ENCODE results near the gene BRSK2. TPM values are rescaled to one million over a fixed set of nuclear protein-coding genes. Genes with fewer than 3 reads are reported as not detected.
"Not testable (repeated sequence)": the region's sequence is repeated elsewhere in the genome, so short reads cannot be mapped to it uniquely, and the experiment has no call there.

The BRSK2 gene
- total and polyA plus RNA-seq, 4 donors = 0.55 to 1.0 (median 0.62) TPM

DNA sequence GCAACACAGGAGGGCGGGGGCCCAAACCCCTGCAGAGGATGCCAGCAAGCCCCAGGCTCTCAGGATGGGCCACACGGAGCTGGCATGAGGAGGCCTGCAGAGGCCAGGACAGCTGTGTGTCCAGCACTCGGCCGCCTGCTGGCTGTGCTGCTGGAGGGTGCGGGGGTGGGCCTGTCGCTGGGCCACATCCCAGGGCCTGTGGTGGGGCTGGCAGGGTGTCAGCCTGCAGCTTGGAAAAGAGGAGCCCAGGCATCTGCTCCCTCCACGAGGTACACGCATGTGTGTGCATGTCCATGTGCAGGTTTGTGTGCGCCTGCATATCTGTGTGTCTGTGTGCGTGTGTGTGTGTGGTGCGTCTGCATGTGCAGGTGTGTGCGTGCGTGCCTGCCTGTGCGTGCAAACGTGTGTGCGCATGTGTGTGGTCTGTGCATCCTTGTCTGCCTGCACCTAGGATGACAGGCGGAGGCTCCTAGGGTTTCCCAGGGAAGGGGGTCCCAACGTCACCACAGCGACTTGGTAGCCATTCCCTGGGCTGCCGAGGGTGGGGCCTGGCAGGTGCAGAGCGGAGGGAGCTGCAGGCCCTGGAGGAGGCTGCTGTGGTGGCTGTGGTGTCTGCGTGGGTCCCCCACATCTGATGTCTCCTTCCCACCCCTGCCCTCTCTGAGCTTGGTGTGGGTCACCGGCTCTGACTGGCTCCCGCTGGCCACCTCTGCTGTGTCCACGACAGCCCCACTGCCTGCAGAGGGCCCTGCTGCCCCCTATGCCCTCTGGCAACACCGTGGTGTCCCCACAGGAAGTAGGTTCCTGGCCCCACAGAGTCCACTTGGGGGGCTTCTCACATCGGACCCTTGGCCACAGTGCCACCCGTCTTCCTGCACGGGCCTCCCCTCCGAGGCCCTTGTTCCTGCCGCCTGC is 17.1 kb downstream of the BRSK2 start:
- no peak for DNase-seq
- ATAC-seq (ENCODE audit: low FRiP score) = no peak
- 78 to 83% methylated on average over 31 of the region's 31 CpGs for WGBS, 2 donors
- Histone ChIP-seq H3K9me3 (ENCODE audit: control insufficient read depth, low read length) (no peaks in the 10 kb centered on the region), H3K27me3 (ENCODE audit: control insufficient read depth in 1 of 2, insufficient read depth in 2 of 2, low read length in 1 of 2) (no peaks in the 10 kb centered on the region), H3K27ac (ENCODE audit: low read depth in 1 of 2, low read length in 2 of 2) (no peak overlapping the region), H3K4me3 (ENCODE audit: low read length in 2 of 2) (no peak overlapping the region), H3K4me1 (ENCODE audit: control insufficient read depth in 1 of 2, insufficient read depth in 2 of 2, low read length in 2 of 2) (no peaks in the 10 kb centered on the region), H3K36me3 (ENCODE audit: control insufficient read depth in 1 of 2, insufficient read depth in 2 of 2, low read length in 1 of 2) (no peaks in the 10 kb centered on the region)
- intact Hi-C loops (cut with DNase I) = no loop called here

DNA sequence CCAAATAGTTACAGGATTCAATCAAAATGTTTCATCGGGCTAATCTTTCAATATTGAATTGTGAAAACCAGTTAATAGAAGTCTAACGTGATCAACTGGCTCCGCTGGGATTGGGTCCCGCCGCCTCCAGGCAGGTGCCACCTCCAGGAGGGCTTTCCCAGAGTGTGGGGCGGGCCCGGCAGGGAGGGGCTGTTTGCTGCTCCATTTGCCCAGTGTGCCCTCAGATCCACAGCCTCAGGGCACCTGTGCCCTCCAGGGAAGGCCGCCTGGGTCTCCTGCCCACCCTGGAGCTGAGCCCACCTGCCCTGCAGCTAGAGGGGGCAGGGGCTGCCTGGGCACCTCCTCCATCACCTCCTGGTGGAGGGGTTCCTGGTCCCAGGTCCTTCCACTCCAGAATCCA is 17.9 kb downstream of the BRSK2 start:
- no peak overlapping the region for H3K4me3 ChIP-seq (ENCODE audit: low read length in 2 of 2)
- DNase-seq = no peak
- WGBS, 2 donors = 83 to 88% methylated on average over 8 of the region's 8 CpGs
- no peaks in the 10 kb centered on the region for H3K36me3 ChIP-seq (ENCODE audit: control insufficient read depth in 1 of 2, insufficient read depth in 2 of 2, low read length in 1 of 2)
- H3K27me3 ChIP-seq (ENCODE audit: control insufficient read depth in 1 of 2, insufficient read depth in 2 of 2, low read length in 1 of 2) = no peaks in the 10 kb centered on the region
- intact Hi-C loops (cut with DNase I) = no loop called here
- H3K27ac ChIP-seq (ENCODE audit: low read depth in 1 of 2, low read length in 2 of 2) = no peak overlapping the region
- ATAC-seq (ENCODE audit: low FRiP score) = no peak
- no peaks in the 10 kb centered on the region for H3K9me3 ChIP-seq (ENCODE audit: control insufficient read depth, low read length)
- H3K4me1 ChIP-seq (ENCODE audit: control insufficient read depth in 1 of 2, insufficient read depth in 2 of 2, low read length in 2 of 2) = no peaks in the 10 kb centered on the region

- WGBS, 2 donors = 79 to 86% methylated on average over 9 of the region's 9 CpGs
- no peaks in the 10 kb centered on the region for H3K4me1 ChIP-seq (ENCODE audit: control insufficient read depth in 1 of 2, insufficient read depth in 2 of 2, low read length in 2 of 2)
- H3K36me3 ChIP-seq (ENCODE audit: control insufficient read depth in 1 of 2, insufficient read depth in 2 of 2, low read length in 1 of 2) = no peaks in the 10 kb centered on the region
- DNase-seq = no peak
- no peak overlapping the region for H3K27ac ChIP-seq (ENCODE audit: low read depth in 1 of 2, low read length in 2 of 2)
- ATAC-seq (ENCODE audit: low FRiP score) = no peak
- intact Hi-C loops (cut with DNase I) = no loop called here
- no peaks in the 10 kb centered on the region for H3K27me3 ChIP-seq (ENCODE audit: control insufficient read depth in 1 of 2, insufficient read depth in 2 of 2, low read length in 1 of 2)
- H3K9me3 ChIP-seq (ENCODE audit: control insufficient read depth, low read length) = no peaks in the 10 kb centered on the region
- no peak overlapping the region for H3K4me3 ChIP-seq (ENCODE audit: low read length in 2 of 2)
Measured at GRCh38 chr11:1408346-1408745, 18.6 kb downstream of the BRSK2 start.

DNA sequence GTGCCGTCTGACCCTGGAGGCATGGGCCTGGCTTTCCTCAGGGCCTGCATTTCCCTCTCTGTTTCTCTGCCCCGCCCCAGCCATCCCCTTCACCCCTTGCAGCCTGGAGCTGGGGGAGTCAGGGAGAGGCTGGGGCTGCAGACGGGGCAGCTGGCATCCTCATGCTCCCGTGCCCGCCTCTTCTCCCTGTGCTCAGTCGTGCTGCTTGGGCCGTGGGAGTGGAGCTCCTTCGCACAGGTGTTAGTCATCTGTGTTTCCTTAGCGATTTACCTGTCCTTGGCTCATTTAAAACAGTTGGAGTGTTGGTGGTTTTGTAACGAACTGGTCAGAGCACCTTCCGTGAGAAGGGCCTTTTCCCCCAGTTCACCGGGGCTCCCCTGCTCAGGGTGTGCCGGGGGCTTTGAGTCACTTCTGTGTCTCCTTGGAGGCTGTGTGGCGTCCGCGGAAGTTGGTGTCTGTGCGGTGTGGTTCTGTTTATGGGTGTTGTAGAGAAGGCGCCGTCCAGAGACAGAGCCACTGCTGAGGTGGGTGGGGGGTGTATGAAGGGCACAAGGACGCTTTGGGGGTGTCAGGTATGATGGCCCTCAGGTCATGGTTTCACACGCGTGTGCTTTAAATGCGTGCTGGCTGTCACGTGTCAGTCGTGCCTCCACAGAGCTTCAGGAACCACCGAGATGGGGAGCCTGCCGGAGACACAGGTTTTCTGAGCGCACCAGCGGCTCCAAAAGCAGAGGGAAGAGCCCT is 19.5 kb downstream of the BRSK2 start:
- H3K27me3 ChIP-seq (ENCODE audit: control insufficient read depth in 1 of 2, insufficient read depth in 2 of 2, low read length in 1 of 2) = no peaks in the 10 kb centered on the region
- H3K27ac ChIP-seq (ENCODE audit: low read depth in 1 of 2, low read length in 2 of 2) = no peak overlapping the region
- H3K9me3 ChIP-seq (ENCODE audit: control insufficient read depth, low read length) = no peaks in the 10 kb centered on the region
- intact Hi-C loops (cut with DNase I) = no loop called here
- DNase-seq (no peak), ATAC-seq (ENCODE audit: low FRiP score) (no peak)
- H3K4me3 ChIP-seq (ENCODE audit: low read length in 2 of 2) = no peak overlapping the region
- 74 to 77% methylated on average over 29 of the region's 29 CpGs for WGBS, 2 donors
- H3K4me1 ChIP-seq (ENCODE audit: control insufficient read depth in 1 of 2, insufficient read depth in 2 of 2, low read length in 2 of 2) = no peaks in the 10 kb centered on the region
- H3K36me3 ChIP-seq (ENCODE audit: control insufficient read depth in 1 of 2, insufficient read depth in 2 of 2, low read length in 1 of 2) = no peaks in the 10 kb centered on the region

DNA sequence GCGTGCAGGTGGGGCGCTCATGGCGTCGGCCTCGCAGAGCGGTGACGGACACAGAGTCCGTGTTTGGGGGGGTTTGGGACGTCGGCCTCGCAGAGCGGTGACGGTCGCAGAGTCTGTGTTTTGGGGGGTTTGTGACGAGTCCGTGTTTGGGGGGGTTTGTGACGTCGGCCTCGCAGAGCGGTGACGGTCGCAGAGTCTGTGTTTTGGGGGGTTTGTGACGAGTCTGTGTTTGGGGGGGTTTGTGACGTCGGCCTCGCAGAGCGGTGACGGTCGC is 20.1 kb downstream of the BRSK2 start:
- 91% methylated on average over 20 to 29 of the region's 29 CpGs for WGBS, 2 donors
- ATAC-seq (ENCODE audit: low FRiP score); H3K4me1 ChIP-seq (ENCODE audit: control insufficient read depth in 1 of 2, insufficient read depth in 2 of 2, low read length in 2 of 2); DNase-seq; H3K4me3 ChIP-seq (ENCODE audit: low read length in 2 of 2); H3K27ac ChIP-seq (ENCODE audit: low read depth in 1 of 2, low read length in 2 of 2); H3K27me3 ChIP-seq (ENCODE audit: control insufficient read depth in 1 of 2, insufficient read depth in 2 of 2, low read length in 1 of 2); H3K36me3 ChIP-seq (ENCODE audit: control insufficient read depth in 1 of 2, insufficient read depth in 2 of 2, low read length in 1 of 2); H3K9me3 ChIP-seq (ENCODE audit: control insufficient read depth, low read length); intact Hi-C loops (cut with DNase I): not testable (repeated sequence)

DNA sequence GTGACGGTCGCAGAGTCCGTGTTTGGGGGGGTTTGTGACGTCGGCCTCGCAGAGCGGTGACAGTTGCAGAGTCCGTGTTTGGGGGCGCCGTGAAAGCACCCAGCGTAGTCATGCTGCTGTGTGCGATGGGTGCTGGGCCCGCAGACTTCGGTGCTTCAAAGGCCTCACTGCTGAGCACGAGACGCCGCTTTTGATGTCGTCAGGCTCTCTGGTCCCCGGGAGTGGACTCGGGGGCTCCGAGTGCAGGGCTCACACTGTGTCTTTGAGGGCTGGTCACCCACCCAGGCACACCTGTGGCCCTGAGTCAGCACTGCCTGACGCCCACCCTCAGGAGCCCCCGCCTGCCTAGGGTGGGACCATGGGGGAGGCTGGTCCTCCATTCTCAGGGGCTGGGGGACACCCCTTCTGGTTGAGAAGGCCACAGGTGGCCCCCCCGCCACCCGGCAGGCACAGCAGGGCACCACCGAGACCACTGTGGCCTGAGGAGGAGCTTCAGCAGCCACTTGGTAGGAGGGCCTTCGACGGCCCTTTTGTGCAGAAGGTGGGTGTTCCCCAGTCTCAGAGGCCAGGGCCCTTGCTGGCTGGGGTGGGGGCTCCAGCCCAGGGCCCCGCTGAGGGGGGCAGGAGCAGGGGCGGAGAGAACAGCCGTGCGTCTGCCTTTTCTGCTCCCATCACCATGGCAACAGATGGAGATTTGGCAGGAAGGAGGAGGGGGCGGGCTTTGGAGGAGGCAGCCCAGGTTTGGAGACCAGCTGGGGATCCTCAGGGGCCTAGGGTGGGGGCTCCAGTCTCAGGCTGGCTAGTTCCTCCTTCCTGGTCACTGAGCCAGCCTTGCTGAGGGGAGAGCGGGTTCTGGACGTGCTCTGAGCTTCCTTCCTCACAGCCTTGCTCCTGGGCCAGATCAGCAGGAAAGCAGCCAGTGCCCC is 20.9 kb downstream of the BRSK2 start:
- DNase-seq = no peak

GRCh38 chr11:1411301-1411700 is 21.6 kb downstream of the BRSK2 start:
- H3K27ac ChIP-seq (ENCODE audit: low read depth in 1 of 2, low read length in 2 of 2) = no peak overlapping the region
- H3K4me1 ChIP-seq (ENCODE audit: control insufficient read depth in 1 of 2, insufficient read depth in 2 of 2, low read length in 2 of 2) = no peaks in the 10 kb centered on the region
- H3K36me3 ChIP-seq (ENCODE audit: control insufficient read depth in 1 of 2, insufficient read depth in 2 of 2, low read length in 1 of 2) = no peaks in the 10 kb centered on the region
- WGBS, 2 donors = 48 to 67% methylated on average over 9 to 13 of the region's 13 CpGs
- DNase-seq = no peak
- intact Hi-C loops (cut with DNase I) = no loop called here
- ATAC-seq (ENCODE audit: low FRiP score) = no peak
- H3K9me3 ChIP-seq (ENCODE audit: control insufficient read depth, low read length) = no peaks in the 10 kb centered on the region
- H3K4me3 ChIP-seq (ENCODE audit: low read length in 2 of 2) = no peak overlapping the region
- H3K27me3 ChIP-seq (ENCODE audit: control insufficient read depth in 1 of 2, insufficient read depth in 2 of 2, low read length in 1 of 2) = no peaks in the 10 kb centered on the region

More for the DNA sequence above, 20.9 kb downstream of the BRSK2 start:
- WGBS, 2 donors = 64 to 67% methylated on average over 35 of the region's 35 CpGs
- intact Hi-C loops (cut with DNase I) = no loop called here
- H3K4me1 ChIP-seq (ENCODE audit: control insufficient read depth in 1 of 2, insufficient read depth in 2 of 2, low read length in 2 of 2) = no peaks in the 10 kb centered on the region
- ATAC-seq (ENCODE audit: low FRiP score) = no peak
- H3K27me3 ChIP-seq (ENCODE audit: control insufficient read depth in 1 of 2, insufficient read depth in 2 of 2, low read length in 1 of 2) = no peaks in the 10 kb centered on the region
- H3K9me3 ChIP-seq (ENCODE audit: control insufficient read depth, low read length) = no peaks in the 10 kb centered on the region
- no peak overlapping the region for H3K4me3 ChIP-seq (ENCODE audit: low read length in 2 of 2)
- H3K36me3 ChIP-seq (ENCODE audit: control insufficient read depth in 1 of 2, insufficient read depth in 2 of 2, low read length in 1 of 2) = no peaks in the 10 kb centered on the region
- no peak overlapping the region for H3K27ac ChIP-seq (ENCODE audit: low read depth in 1 of 2, low read length in 2 of 2)

DNA sequence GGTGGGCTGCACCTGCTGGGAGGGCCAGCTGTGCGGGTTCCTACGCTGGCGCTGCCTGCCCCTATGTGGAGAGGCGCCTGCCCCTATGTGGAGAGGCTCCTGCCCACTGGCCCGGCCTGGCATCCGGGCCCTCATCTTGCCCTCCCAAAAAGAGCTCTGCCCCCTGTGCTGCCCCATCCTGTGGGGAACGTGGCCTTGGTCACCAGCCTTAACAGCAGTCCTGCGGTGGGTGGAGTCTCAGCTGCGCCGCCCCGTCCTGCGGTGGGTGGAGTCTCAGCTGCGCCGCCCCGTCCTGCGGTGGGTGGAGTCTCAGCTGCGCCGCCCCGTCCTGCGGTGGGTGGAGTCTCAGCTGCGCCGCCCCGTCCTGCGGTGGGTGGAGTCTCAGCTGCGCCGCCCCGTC is 22.0 kb downstream of the BRSK2 start:
- H3K27ac ChIP-seq (ENCODE audit: low read depth in 1 of 2, low read length in 2 of 2); H3K9me3 ChIP-seq (ENCODE audit: control insufficient read depth, low read length); H3K36me3 ChIP-seq (ENCODE audit: control insufficient read depth in 1 of 2, insufficient read depth in 2 of 2, low read length in 1 of 2); H3K4me3 ChIP-seq (ENCODE audit: low read length in 2 of 2); DNase-seq; ATAC-seq (ENCODE audit: low FRiP score); intact Hi-C loops (cut with DNase I); H3K27me3 ChIP-seq (ENCODE audit: control insufficient read depth in 1 of 2, insufficient read depth in 2 of 2, low read length in 1 of 2); H3K4me1 ChIP-seq (ENCODE audit: control insufficient read depth in 1 of 2, insufficient read depth in 2 of 2, low read length in 2 of 2): not testable (repeated sequence)
- WGBS, 2 donors = 90 to 93% methylated on average over 15 to 16 of the region's 27 CpGs

Data from aorta (tissue), 5 donors.